ENCODE results near the gene ERMAP.
"Not testable (repeated sequence)": the region's sequence is repeated elsewhere in the genome, so short reads cannot be mapped to it uniquely, and the experiment has no call there.

The ERMAP gene

GRCh38 chr1:42846257-42847110, 29.6 kb downstream of the ERMAP start, which contains the start of gene ZNF691:
Gene ZNF691, plus strand, starts transcription at chr1:42846613. Its CDS starts 3,046 bp downstream, at chr1:42849659.
- DNase-seq = peak; percentile 97

GRCh38 chr1:42847111-42847595, 30.2 kb downstream of the ERMAP start:
- no peak for DNase-seq

GRCh38 chr1:42847721-42848460, 31.0 kb downstream of the ERMAP start:
- DNase-seq = no peak

- no peak for DNase-seq
These were observed 32.1 kb downstream of the ERMAP start for GRCh38 chr1:42848823-42849537.

- DNase-seq = no peak
These were observed 33.0 kb downstream of the ERMAP start for GRCh38 chr1:42849944-42850343.

GRCh38 chr1:42851420-42851819, 34.5 kb downstream of the ERMAP start:
- no peak for DNase-seq

- no peak for DNase-seq
These were observed 35.2 kb downstream of the ERMAP start for GRCh38 chr1:42851960-42852607.

- DNase-seq = no peak
These were observed 35.7 kb downstream of the ERMAP start for GRCh38 chr1:42852608-42852980.

GRCh38 chr1:42853116-42853884, 36.4 kb downstream of the ERMAP start:
- no peak for DNase-seq

- not testable (repeated sequence) for DNase-seq
These were observed 39.6 kb downstream of the ERMAP start for GRCh38 chr1:42856554-42856953.

GRCh38 chr1:42859366-42859765, 42.4 kb downstream of the ERMAP start:
- DNase-seq = not testable (repeated sequence)

GRCh38 chr1:42860339-42861013, 43.6 kb downstream of the ERMAP start:
- no peak for DNase-seq

GRCh38 chr1:42861014-42861399, 44.1 kb downstream of the ERMAP start:
- no peak for DNase-seq

GRCh38 chr1:42866549-42866948, 49.6 kb downstream of the ERMAP start:
- DNase-seq = no peak

GRCh38 chr1:42868466-42868865, 51.5 kb downstream of the ERMAP start:
- peak; percentile 52 for DNase-seq

GRCh38 chr1:42869254-42869653, 52.3 kb downstream of the ERMAP start:
- not testable (repeated sequence) for DNase-seq

- DNase-seq = not testable (repeated sequence)
These were observed 52.8 kb downstream of the ERMAP start for GRCh38 chr1:42869751-42870150.

GRCh38 chr1:42873108-42873507, 56.2 kb downstream of the ERMAP start:
- DNase-seq = not testable (repeated sequence)

GRCh38 chr1:42873670-42874069, 56.7 kb downstream of the ERMAP start:
- DNase-seq = no peak

GRCh38 chr1:42876009-42876408, 59.1 kb downstream of the ERMAP start:
- DNase-seq = no peak

GRCh38 chr1:42877380-42877779, 60.5 kb downstream of the ERMAP start:
- no peak for DNase-seq
